Measurements from ENCODE around the gene MXRA7.

DNA sequence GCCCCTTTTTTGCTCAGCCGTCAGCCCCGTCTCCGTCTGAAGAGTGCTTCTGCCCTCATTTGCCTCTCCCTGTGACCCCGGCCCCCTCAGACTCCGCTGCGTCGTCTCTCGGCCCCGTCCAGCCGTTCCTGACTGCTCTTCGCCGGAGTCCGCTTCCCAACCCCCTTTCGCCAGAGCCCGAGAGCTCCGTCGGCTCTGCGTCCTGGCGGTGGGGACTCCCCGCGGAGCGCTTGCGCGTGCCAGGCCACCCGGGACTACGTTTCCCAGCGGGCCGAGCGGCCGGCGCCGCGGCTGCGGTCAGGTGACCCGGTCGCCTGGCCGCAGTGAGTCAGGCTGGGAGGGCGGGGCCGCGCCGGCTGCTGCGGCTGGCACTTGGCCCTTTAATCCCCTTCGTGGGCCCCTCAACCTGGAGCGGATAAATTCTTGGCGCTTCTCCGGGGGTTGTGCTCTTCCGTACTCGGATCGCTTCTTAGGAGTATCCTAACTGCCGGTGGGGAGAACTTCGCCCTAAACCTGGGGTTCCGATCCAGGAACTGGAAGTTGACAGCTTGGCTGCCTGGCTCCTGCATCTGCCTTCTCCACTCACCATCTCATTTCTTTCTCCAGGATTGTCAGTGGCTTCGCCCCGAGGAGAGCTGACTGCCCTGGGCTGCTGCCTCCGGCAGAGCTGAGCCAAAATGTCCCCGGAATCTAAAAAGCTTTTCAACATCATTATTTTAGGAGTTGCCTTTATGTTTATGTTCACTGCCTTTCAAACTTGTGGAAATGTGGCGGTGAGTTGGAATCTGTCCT is 27.1 kb upstream of the MXRA7 start, which contains the start of gene MFSD11:
- TF ChIP-seq, protein P1, sequence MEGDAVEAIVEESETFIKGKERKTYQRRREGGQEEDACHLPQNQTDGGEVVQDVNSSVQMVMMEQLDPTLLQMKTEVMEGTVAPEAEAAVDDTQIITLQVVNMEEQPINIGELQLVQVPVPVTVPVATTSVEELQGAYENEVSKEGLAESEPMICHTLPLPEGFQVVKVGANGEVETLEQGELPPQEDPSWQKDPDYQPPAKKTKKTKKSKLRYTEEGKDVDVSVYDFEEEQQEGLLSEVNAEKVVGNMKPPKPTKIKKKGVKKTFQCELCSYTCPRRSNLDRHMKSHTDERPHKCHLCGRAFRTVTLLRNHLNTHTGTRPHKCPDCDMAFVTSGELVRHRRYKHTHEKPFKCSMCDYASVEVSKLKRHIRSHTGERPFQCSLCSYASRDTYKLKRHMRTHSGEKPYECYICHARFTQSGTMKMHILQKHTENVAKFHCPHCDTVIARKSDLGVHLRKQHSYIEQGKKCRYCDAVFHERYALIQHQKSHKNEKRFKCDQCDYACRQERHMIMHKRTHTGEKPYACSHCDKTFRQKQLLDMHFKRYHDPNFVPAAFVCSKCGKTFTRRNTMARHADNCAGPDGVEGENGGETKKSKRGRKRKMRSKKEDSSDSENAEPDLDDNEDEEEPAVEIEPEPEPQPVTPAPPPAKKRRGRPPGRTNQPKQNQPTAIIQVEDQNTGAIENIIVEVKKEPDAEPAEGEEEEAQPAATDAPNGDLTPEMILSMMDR (IDR thresholded peaks at IDR 0.05): no peak
- TF ChIP-seq EZH2 (IDR thresholded peaks at IDR 0.05; ENCODE audit: borderline replicate concordance, insufficient read depth, low read depth, low read length, poor library complexity, severe bottlenecking): no peak

Data from B cell (primary cell).